Measurements from ENCODE around the gene HYAL1.
"Not testable (repeated sequence)": the region's sequence is repeated elsewhere in the genome, so short reads cannot be mapped to it uniquely, and the experiment has no call there.

The HYAL1 gene

GRCh38 chr3:50316657-50317242 is 13.4 kb upstream of the HYAL1 start:
- H3K9ac ChIP-seq (ENCODE audit: low read depth, low read length): no peak overlapping the region
- H3K27ac ChIP-seq (ENCODE audit: low read depth, low read length): peak overlapping the region; percentile 5
- H3K4me1 ChIP-seq (ENCODE audit: control insufficient read depth, insufficient read depth, low read length): peaks cover 9% of the 10 kb centered on the region; the same call in 1 of the 2 replicates
- no peak overlapping the region for H3K4me3 ChIP-seq (ENCODE audit: low read depth, low read length)
- H3K9me3 ChIP-seq (ENCODE audit: control insufficient read depth, insufficient read depth, low read length): no peaks in the 10 kb centered on the region
- peaks cover 40% of the 10 kb centered on the region for H3K36me3 ChIP-seq (ENCODE audit: control insufficient read depth, insufficient read depth, low read length)
- H3K27me3 ChIP-seq (ENCODE audit: control insufficient read depth, insufficient read depth, low read length): no peaks in the 10 kb centered on the region

- Histone ChIP-seq H3K4me1 (ENCODE audit: control insufficient read depth, insufficient read depth, low read length) (no peaks in the 10 kb centered on the region), H3K27ac (ENCODE audit: low read depth, low read length) (no peak overlapping the region), H3K27me3 (ENCODE audit: control insufficient read depth, insufficient read depth, low read length) (no peaks in the 10 kb centered on the region), H3K9ac (ENCODE audit: low read depth, low read length) (no peak overlapping the region), H3K9me3 (ENCODE audit: control insufficient read depth, insufficient read depth, low read length) (no peaks in the 10 kb centered on the region), H3K4me3 (ENCODE audit: low read depth, low read length) (no peak overlapping the region), H3K36me3 (ENCODE audit: control insufficient read depth, insufficient read depth, low read length) (peaks cover 36% of the 10 kb centered on the region)
Observed at GRCh38 chr3:50314816-50315215, 11.4 kb upstream of the HYAL1 start.

- no peaks in the 10 kb centered on the region for H3K27me3 ChIP-seq (ENCODE audit: control insufficient read depth, insufficient read depth, low read length)
- H3K4me3 ChIP-seq (ENCODE audit: low read depth, low read length): no peak overlapping the region
- peaks cover 31% of the 10 kb centered on the region for H3K36me3 ChIP-seq (ENCODE audit: control insufficient read depth, insufficient read depth, low read length)
- no peak overlapping the region for H3K9ac ChIP-seq (ENCODE audit: low read depth, low read length)
- no peaks in the 10 kb centered on the region for H3K4me1 ChIP-seq (ENCODE audit: control insufficient read depth, insufficient read depth, low read length)
- no peaks in the 10 kb centered on the region for H3K9me3 ChIP-seq (ENCODE audit: control insufficient read depth, insufficient read depth, low read length)
- H3K27ac ChIP-seq (ENCODE audit: low read depth, low read length): no peak overlapping the region
Observed at GRCh38 chr3:50314342-50314741, 11.0 kb upstream of the HYAL1 start.

- H3K9ac ChIP-seq (ENCODE audit: low read depth, low read length); H3K4me1 ChIP-seq (ENCODE audit: control insufficient read depth, insufficient read depth, low read length); H3K4me3 ChIP-seq (ENCODE audit: low read depth, low read length); H3K36me3 ChIP-seq (ENCODE audit: control insufficient read depth, insufficient read depth, low read length); H3K9me3 ChIP-seq (ENCODE audit: control insufficient read depth, insufficient read depth, low read length); H3K27me3 ChIP-seq (ENCODE audit: control insufficient read depth, insufficient read depth, low read length); H3K27ac ChIP-seq (ENCODE audit: low read depth, low read length): not testable (repeated sequence)
Observed at GRCh38 chr3:50312041-50312440, 8.7 kb upstream of the HYAL1 start.

- Histone ChIP-seq H3K4me1 (ENCODE audit: control insufficient read depth, insufficient read depth, low read length) (peaks cover 4% of the 10 kb centered on the region; the same call in 1 of the 2 replicates), H3K27me3 (ENCODE audit: control insufficient read depth, insufficient read depth, low read length) (no peaks in the 10 kb centered on the region), H3K4me3 (ENCODE audit: low read depth, low read length) (no peak overlapping the region), H3K9ac (ENCODE audit: low read depth, low read length) (no peak overlapping the region), H3K9me3 (ENCODE audit: control insufficient read depth, insufficient read depth, low read length) (peaks cover 9% of the 10 kb centered on the region), H3K36me3 (ENCODE audit: control insufficient read depth, insufficient read depth, low read length) (no peaks in the 10 kb centered on the region), H3K27ac (ENCODE audit: low read depth, low read length) (no peak overlapping the region)
Observed at GRCh38 chr3:50304601-50305000, 1.2 kb upstream of the HYAL1 start.

- peaks cover 5% of the 10 kb centered on the region; the same call in 1 of the 2 replicates for H3K4me1 ChIP-seq (ENCODE audit: control insufficient read depth, insufficient read depth, low read length)
- no peak overlapping the region for H3K4me3 ChIP-seq (ENCODE audit: low read depth, low read length)
- no peak overlapping the region for H3K27ac ChIP-seq (ENCODE audit: low read depth, low read length)
- H3K36me3 ChIP-seq (ENCODE audit: control insufficient read depth, insufficient read depth, low read length): no peaks in the 10 kb centered on the region
- H3K27me3 ChIP-seq (ENCODE audit: control insufficient read depth, insufficient read depth, low read length): no peaks in the 10 kb centered on the region
- peaks cover 6% of the 10 kb centered on the region for H3K9me3 ChIP-seq (ENCODE audit: control insufficient read depth, insufficient read depth, low read length)
- no peak overlapping the region for H3K9ac ChIP-seq (ENCODE audit: low read depth, low read length)
Observed at GRCh38 chr3:50302095-50303012, 1.0 kb downstream of the HYAL1 start.

GRCh38 chr3:50300681-50301254 is 2.6 kb downstream of the HYAL1 start:
- Histone ChIP-seq H3K4me3 (ENCODE audit: low read depth, low read length) (no peak overlapping the region), H3K4me1 (ENCODE audit: control insufficient read depth, insufficient read depth, low read length) (peaks cover 5% of the 10 kb centered on the region; the same call in 1 of the 2 replicates)

GRCh38 chr3:50299929-50300680 is 3.3 kb downstream of the HYAL1 start:
- H3K9ac ChIP-seq (ENCODE audit: low read depth, low read length): peak overlapping the region; percentile 14; the same call in 1 of the 2 replicates
- H3K27ac ChIP-seq (ENCODE audit: low read depth, low read length): peak overlapping the region; percentile 63
- H3K4me1 ChIP-seq (ENCODE audit: control insufficient read depth, insufficient read depth, low read length): peaks cover 5% of the 10 kb centered on the region; the same call in 1 of the 2 replicates

More at GRCh38 chr3:50300681-50301254, 2.6 kb downstream of the HYAL1 start:
- no peaks in the 10 kb centered on the region for H3K27me3 ChIP-seq (ENCODE audit: control insufficient read depth, insufficient read depth, low read length)
- H3K9me3 ChIP-seq (ENCODE audit: control insufficient read depth, insufficient read depth, low read length): no peaks in the 10 kb centered on the region
- H3K9ac ChIP-seq (ENCODE audit: low read depth, low read length): no peak overlapping the region
- H3K36me3 ChIP-seq (ENCODE audit: control insufficient read depth, insufficient read depth, low read length): no peaks in the 10 kb centered on the region
- H3K27ac ChIP-seq (ENCODE audit: low read depth, low read length): no peak overlapping the region

GRCh38 chr3:50299638-50299928 is 3.8 kb downstream of the HYAL1 start:
- peak overlapping the region; percentile 55 for H3K4me3 ChIP-seq (ENCODE audit: low read depth, low read length)
- no peaks in the 10 kb centered on the region for H3K36me3 ChIP-seq (ENCODE audit: control insufficient read depth, insufficient read depth, low read length)
- no peaks in the 10 kb centered on the region for H3K9me3 ChIP-seq (ENCODE audit: control insufficient read depth, insufficient read depth, low read length)
- H3K4me1 ChIP-seq (ENCODE audit: control insufficient read depth, insufficient read depth, low read length): peaks cover 5% of the 10 kb centered on the region; the same call in 1 of the 2 replicates
- H3K27me3 ChIP-seq (ENCODE audit: control insufficient read depth, insufficient read depth, low read length): no peaks in the 10 kb centered on the region
- H3K9ac ChIP-seq (ENCODE audit: low read depth, low read length): peak overlapping the region; percentile 14; the same call in 1 of the 2 replicates
- peak overlapping the region; percentile 63 for H3K27ac ChIP-seq (ENCODE audit: low read depth, low read length)

More at GRCh38 chr3:50299929-50300680, 3.3 kb downstream of the HYAL1 start:
- Histone ChIP-seq H3K9me3 (ENCODE audit: control insufficient read depth, insufficient read depth, low read length) (no peaks in the 10 kb centered on the region), H3K27me3 (ENCODE audit: control insufficient read depth, insufficient read depth, low read length) (no peaks in the 10 kb centered on the region), H3K4me3 (ENCODE audit: low read depth, low read length) (peak overlapping the region; percentile 55), H3K36me3 (ENCODE audit: control insufficient read depth, insufficient read depth, low read length) (no peaks in the 10 kb centered on the region)

- Histone ChIP-seq H3K27me3 (ENCODE audit: control insufficient read depth, insufficient read depth, low read length) (no peaks in the 10 kb centered on the region), H3K9ac (ENCODE audit: low read depth, low read length) (peak within 1 kb of the TSS; percentile 69), H3K27ac (ENCODE audit: low read depth, low read length) (peak within 1 kb of the TSS; percentile 78), H3K4me1 (ENCODE audit: control insufficient read depth, insufficient read depth, low read length) (peaks cover 5% of the 10 kb centered on the region; the same call in 1 of the 2 replicates), H3K9me3 (ENCODE audit: control insufficient read depth, insufficient read depth, low read length) (no peaks in the 10 kb centered on the region), H3K4me3 (ENCODE audit: low read depth, low read length) (peak within 1 kb of the TSS; percentile 100), H3K36me3 (ENCODE audit: control insufficient read depth, insufficient read depth, low read length) (no peaks in the 10 kb centered on the region)
Observed at GRCh38 chr3:50298836-50299637, 4.3 kb downstream of the HYAL1 start, which contains the start of the genes HYAL3 and NAA80. TSS of gene HYAL3 (minus strand) at chr3:50299405. CDS start at chr3:50295602, 3,803 bp downstream. TSS of gene NAA80 (minus strand) at chr3:50299405. CDS start at chr3:50297463, 1,942 bp downstream.
